Ishikawa (cell line): ENCODE measurements around the gene SMYD3.

Source experiments
- CEBPB ChIP-seq: IDR thresholded peaks from 2 replicates; pipeline ENCODE4 v1.6.1; 2012
- CREB1 ChIP-seq: IDR thresholded peaks from 2 replicates; pipeline ENCODE4 v1.6.1; 2012; ENCODE audit warnings: low read depth
- FOXM1 ChIP-seq: IDR thresholded peaks from 2 replicates; pipeline ENCODE4 v1.6.1; 2012; ENCODE audit warnings: low read depth, borderline replicate concordance
- NFIC ChIP-seq: IDR thresholded peaks from 2 replicates; pipeline ENCODE4 v1.6.1; 2012
- RAD21 ChIP-seq: IDR thresholded peaks from 2 replicates; pipeline ENCODE4 v1.6.1; 2012; ENCODE audit warnings: low read depth
- TF ChIP-seq, protein P1 (sequence below): IDR thresholded peaks from 2 replicates; pipeline ENCODE4 v1.6.1; 2012
- TF ChIP-seq, protein P2 (sequence below): IDR thresholded peaks from 2 replicates; pipeline ENCODE4 v1.6.1; 2012; ENCODE audit warnings: low read depth, mild to moderate bottlenecking

DNA sequence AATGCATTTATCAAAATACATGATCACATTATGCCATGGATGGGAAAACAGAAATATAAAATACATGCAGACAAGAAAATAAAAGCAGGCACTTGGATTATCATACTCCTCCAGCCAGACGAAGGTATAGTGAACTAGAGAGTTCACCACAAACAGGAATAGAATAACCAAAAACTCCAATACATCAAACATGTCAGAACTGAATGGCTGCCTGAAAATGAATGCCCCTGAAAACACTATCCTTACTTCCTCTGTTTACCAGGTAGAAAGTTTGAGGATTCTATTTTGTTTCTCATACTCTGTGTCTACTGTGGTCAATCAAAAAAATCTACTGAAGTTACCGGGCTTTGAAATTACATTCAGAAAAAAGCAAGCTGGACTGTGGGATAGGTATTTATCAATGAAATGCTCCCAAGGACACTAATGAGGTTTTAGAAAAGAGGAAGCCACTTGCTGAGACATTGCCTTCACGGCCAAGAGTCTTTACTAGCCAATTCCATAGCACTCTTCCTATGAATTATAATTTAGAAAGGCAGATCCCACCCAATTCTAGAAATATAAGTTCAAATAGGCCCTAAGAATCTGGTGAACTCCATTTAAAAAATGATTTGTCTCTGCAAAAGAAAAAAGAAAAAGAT is 197.7 kb downstream of the SMYD3 start:
- TF ChIP-seq, protein P1, sequence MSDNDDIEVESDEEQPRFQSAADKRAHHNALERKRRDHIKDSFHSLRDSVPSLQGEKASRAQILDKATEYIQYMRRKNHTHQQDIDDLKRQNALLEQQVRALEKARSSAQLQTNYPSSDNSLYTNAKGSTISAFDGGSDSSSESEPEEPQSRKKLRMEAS: no peak
- TF ChIP-seq FOXM1: no peak
- no peak for TF ChIP-seq CEBPB
- TF ChIP-seq, protein P2, sequence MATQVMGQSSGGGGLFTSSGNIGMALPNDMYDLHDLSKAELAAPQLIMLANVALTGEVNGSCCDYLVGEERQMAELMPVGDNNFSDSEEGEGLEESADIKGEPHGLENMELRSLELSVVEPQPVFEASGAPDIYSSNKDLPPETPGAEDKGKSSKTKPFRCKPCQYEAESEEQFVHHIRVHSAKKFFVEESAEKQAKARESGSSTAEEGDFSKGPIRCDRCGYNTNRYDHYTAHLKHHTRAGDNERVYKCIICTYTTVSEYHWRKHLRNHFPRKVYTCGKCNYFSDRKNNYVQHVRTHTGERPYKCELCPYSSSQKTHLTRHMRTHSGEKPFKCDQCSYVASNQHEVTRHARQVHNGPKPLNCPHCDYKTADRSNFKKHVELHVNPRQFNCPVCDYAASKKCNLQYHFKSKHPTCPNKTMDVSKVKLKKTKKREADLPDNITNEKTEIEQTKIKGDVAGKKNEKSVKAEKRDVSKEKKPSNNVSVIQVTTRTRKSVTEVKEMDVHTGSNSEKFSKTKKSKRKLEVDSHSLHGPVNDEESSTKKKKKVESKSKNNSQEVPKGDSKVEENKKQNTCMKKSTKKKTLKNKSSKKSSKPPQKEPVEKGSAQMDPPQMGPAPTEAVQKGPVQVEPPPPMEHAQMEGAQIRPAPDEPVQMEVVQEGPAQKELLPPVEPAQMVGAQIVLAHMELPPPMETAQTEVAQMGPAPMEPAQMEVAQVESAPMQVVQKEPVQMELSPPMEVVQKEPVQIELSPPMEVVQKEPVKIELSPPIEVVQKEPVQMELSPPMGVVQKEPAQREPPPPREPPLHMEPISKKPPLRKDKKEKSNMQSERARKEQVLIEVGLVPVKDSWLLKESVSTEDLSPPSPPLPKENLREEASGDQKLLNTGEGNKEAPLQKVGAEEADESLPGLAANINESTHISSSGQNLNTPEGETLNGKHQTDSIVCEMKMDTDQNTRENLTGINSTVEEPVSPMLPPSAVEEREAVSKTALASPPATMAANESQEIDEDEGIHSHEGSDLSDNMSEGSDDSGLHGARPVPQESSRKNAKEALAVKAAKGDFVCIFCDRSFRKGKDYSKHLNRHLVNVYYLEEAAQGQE: no peak
- no peak for TF ChIP-seq CREB1
- no peak for TF ChIP-seq NFIC
- TF ChIP-seq RAD21: no peak
